Embryonic facial prominence (tissue), 1 donor: Measurements from ENCODE around the gene NUBP2.

Source experiments
- DNase-seq: peaks from one replicate; pipeline ENCODE4 v3.0.0-alpha.2; 2016; ENCODE audit errors: extremely low spot score

NUBP2 gene

DNA sequence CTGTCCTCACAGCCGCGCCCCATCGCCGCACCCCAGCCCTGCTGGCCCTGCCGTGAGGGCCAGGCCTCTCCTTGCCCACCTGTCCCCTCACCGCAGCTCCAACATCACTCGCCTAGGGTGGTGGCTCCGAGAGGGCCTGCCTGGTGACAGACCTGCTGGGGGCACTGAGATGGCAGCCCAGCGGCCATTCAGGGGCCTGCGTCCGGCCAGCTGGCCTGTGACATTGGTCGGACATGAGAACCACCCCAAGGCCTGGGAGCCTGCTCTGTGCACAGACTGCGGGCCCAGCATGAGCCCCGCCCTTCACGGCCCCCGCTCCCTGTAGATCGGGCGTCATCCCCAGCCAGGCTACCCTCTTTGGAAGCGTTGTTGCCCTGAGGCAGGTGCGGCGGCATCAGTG, 23.2 kb upstream of the NUBP2 start:
- DNase-seq, result no peak

DNA sequence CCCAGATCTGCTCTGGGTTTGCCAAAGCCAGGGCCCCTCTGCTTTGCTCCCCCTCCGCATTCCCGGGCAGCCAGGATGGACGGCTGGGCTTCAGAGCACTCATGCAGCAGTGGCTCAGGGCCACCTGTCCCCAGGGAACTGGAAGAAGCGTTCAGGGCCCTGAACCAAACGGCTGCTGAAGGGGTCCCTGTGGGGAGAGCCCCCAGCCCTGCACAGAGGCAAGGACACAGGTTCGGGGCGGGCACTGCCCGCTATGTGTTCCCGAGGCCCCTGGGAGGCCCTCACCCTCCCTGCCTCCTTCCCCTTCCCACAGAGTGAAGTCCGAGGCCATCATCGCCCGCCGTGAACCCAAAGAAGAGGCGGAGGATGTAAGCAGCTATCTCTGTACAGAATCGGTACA, 21.8 kb upstream of the NUBP2 start:
- DNase-seq, result no peak

GRCh38 chr16:1761751-1762150, 21.0 kb upstream of the NUBP2 start:
- no peak for DNase-seq

DNA sequence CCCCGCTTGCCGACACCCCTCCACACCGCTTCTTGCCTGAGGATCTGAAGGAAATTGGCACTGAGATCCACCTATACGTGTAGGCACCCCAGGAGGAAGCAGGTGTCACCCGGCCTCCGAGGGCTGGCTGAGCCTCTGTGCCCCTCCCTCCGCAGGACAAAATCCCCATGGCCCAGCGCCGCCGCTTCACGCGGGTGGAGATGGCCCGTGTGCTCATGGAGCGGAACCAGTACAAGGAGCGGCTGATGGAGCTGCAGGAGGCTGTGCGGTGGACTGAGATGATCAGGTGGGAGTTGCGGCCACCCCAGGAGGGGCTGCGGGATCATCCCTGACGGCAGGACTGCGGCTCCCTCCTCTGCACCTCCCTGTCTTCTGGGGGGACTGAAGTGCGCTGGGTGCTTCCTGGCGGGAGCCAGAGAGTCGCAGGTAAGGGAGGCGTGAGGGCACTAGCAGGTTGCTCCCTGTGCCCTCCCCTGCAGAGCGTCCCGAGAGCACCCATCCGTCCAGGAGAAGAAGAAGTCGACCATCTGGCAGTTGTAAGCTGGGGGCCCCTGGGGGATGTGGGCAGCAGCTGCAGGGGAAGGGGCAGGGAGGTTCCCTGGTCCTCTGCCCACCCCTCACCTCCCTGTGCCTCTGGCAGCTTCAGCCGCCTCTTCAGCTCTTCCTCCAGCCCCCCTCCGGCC, 20.4 kb upstream of the NUBP2 start:
- no peak for DNase-seq

- DNase-seq, result no peak
Observed at GRCh38 chr16:1762879-1763520, 19.8 kb upstream of the NUBP2 start.

DNA sequence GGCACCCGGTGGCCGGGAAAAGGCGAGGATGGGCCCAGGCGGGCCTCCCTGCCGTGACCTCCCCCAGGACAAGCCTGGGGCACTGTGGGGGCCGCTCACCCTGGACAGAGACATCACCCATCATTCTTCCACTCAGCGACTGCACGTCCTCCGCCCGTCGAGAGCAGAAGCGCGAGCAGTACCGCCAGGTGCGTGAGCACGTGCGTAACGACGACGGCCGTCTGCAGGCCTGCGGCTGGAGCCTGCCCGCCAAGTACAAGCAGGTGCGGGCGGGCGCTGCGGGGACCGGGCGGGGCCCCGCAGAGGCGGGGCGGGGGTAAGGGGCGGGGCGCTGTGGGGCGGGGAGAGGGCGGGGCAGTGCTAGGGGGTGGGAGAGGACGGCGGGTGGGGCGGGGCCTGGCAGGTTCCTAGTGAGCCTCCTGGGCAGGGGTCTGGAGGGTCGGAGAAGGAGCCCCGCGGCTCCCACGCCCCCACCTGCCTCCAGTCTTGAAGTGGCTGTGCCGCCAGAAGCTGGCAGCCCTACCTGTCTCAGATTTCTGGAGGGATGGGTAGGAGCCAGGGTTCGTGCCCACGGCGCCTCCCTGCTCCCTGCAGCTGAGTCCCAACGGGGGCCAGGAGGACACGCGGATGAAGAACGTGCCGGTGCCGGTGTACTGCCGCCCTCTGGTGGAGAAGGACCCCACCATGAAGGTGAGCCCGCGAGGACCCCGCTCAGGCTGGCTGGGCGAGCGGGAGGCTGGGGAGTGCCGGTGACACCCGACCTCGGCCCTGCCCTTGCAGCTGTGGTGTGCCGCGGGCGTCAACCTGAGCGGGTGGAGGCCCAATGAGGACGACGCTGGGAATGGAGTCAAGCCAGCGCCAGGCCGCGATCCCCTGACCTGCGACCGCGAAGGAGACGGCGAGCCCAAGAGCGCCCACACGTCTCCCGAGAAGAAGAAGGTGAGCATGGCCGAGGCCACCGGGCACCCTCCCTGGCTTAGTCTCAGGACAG, 18.9 kb upstream of the NUBP2 start:
- DNase-seq, result no peak

DNA sequence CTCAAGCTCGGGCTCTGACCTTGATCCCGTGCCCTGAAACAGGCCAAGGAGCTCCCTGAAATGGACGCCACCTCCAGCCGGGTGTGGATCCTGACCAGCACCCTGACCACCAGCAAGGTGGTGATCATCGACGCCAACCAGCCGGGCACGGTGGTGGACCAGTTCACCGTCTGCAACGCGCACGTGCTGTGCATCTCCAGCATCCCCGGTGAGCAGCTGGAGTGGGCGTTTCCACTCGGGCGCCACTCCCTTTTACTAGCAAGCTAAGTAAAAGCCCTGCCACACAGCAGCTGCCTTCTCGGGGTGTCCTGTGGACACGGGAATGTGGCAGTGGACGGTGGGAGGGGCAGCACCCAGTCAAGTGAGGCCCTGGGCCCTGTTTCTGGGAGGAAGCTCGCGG, 17.8 kb upstream of the NUBP2 start:
- DNase-seq, result no peak

DNA sequence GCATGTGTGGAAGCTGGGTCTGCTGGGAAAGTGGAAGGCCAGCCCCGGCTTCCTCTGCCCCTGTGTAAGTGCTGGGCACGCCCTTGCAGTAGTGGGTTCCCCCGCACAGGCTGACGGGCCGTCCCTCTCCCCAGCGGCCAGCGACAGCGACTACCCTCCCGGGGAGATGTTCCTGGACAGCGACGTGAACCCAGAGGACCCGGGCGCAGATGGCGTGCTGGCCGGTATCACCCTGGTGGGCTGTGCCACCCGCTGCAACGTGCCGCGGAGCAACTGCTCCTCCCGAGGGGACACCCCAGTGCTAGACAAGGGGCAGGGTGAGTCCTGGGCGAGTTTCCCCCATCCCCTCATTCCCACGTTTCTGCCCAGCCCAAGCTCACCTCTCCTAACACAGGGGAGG, 16.9 kb upstream of the NUBP2 start:
- DNase-seq, result no peak

- no peak for DNase-seq
Observed at GRCh38 chr16:1766231-1766630, 16.5 kb upstream of the NUBP2 start.

DNA sequence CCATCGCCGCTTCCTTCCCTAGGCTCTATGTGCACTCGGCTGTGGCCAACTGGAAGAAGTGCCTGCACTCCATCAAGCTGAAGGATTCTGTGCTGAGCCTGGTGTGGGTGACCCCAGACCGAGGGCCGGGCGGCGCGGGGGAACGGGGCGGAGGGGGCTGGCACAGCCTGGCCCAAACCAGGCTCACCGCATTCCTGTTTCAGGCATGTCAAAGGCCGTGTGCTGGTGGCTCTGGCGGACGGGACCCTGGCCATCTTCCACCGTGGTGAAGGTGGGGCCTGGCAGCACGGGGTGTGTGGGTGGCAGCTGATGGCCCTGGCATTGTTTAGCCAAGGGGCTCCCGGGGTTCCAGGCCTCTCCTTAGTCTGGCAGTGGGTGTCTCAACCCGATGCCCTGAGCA, 16.1 kb upstream of the NUBP2 start:
- DNase-seq, result no peak

- no peak for DNase-seq
Observed at GRCh38 chr16:1767116-1767994, 15.4 kb upstream of the NUBP2 start.

DNA sequence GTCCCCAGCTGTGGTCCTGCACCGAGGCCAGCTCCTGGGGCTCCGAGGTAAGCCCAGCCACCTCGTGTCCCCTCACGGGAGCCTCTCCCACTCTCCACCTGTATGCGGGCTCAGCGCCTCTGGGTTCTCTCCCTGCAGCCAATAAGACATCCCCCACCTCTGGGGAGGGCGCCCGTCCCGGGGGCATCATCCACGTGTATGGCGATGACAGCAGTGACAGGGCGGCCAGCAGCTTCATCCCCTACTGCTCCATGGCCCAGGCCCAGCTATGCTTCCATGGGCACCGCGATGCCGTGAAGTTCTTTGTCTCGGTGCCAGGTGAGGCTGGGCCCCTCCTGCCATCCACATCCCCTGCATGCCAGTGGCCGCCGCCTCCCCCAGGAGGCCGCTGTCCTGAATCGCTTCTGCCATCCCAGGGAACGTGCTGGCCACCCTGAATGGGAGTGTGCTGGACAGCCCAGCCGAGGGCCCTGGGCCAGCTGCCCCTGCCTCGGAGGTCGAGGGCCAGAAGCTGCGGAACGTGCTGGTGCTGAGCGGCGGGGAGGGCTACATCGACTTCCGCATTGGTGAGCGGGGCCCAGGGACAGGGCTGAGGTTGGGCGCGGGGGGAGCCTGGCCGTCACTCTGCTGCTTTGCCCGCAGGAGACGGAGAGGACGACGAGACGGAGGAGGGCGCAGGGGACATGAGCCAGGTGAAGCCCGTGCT, 14.5 kb upstream of the NUBP2 start:
- DNase-seq, result no peak

DNA sequence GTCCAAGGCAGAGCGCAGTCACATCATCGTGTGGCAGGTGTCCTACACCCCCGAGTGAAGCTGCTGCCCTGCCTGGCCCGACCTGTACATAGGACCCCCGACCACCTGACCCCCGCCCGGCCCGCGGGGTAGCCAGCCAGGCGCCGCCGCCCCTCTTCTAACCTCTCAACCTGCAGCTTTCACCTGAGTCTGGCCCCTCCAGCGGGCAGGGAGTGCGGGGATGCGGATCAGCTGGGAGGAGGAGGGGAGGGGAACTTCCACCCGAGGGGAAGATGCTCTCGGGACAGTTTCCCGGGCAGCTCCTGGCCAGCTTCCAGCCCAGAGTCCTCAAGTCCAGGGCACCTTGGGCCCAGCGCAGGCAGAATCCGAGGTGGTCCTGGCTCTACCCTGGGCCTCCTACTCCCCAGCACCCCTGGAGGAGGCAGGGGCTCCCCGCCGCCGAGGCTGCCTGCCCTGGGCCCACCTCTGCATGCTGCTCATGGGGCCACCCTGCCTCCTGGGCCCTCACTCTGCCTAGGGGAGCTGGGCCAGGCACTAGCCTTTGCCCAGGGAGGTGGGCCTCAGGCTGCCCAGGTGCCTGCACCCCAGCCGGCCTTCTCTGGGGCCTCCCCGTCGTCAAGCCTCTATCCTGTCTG, 13.9 kb upstream of the NUBP2 start:
- DNase-seq, result no peak

DNA sequence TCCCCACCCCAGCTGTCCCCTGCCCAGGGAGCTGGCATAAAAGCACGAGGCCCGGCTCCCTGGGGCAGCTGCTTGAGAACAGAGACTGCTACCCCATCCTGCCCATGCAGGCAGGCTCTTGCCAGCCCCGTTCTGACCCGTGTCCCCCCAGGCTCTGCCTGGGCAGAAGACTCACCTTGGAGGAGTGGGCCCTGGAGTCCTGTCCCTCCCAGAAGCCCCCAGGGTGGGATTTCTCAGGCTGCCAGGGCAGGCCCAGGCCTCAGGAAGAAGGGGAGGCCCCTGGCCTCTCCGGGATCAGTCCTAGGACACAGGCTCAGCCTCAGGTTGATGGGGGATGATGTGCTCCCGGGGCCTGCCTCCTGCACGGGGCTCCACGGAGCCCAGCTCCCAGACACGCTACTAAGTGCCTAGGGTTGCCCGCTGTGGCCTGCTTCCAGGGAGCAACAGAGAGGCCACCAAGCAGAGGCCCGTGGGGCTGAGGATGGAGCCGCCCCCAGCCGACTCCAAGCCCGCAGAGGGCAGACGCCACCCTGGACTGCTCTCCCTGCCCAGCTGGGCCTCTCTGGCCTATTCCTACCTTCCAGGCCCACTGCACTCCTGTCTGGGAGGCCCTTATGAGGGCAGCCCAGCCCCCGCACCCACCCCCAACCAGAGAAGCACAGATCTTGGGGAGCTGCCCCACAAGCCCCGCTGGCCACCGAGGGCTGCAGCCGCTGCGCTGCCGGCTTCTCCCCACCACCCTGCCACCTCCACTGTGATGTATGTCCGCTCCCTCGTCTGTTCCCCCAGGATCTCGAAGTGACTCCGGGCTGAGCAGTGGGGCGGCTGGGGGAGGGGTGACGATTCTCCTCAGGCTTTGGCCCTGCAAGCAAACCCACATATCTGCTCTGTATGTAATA, 13.1 kb upstream of the NUBP2 start:
- no peak for DNase-seq

GRCh38 chr16:1770328-1771187, 12.2 kb upstream of the NUBP2 start:
- no peak for DNase-seq

GRCh38 chr16:1771188-1771863, 11.4 kb upstream of the NUBP2 start, which contains the start of gene NME3:
NME3 (minus strand) TSS chr16:1771543; CDS start chr16:1771534, 9 bp downstream.
- no peak for DNase-seq

DNA sequence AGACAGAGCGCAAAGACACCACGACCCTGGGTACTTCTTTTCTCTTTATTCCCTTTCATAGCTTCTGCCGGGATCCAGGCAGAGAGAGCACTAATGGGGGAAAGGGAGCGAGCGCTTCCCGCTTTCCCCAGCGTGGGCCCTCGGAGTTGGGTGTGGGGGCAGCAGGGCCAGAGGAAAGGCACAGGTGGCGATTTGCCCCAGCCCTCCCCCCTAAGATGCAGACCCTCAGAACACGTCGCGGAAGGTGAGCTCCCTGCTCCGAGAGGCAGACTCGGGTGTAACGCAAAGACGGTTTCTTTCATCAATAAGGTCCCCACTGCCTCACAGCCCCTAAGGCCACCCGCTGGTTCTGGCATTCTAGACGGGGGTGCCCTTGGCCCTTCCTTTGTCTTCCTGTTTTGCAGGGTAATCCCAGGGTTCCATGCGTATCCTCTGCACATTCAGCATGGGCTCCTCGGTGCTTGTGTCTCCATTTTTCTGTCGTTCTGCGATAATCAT, 10.8 kb upstream of the NUBP2 start:
- no peak for DNase-seq
